GM21360 (cell line): Measurements from ENCODE around the gene PPP4R3B.

Experiments used
- ATAC-seq: cut with Tn5 transposase; IDR thresholded peaks from one replicate; pipeline ENCODE4 v1.9.1; 2021; ENCODE audit warnings: mild to moderate bottlenecking, moderate library complexity; ENCODE audit not compliant: unreplicated experiment

PPP4R3B gene

DNA sequence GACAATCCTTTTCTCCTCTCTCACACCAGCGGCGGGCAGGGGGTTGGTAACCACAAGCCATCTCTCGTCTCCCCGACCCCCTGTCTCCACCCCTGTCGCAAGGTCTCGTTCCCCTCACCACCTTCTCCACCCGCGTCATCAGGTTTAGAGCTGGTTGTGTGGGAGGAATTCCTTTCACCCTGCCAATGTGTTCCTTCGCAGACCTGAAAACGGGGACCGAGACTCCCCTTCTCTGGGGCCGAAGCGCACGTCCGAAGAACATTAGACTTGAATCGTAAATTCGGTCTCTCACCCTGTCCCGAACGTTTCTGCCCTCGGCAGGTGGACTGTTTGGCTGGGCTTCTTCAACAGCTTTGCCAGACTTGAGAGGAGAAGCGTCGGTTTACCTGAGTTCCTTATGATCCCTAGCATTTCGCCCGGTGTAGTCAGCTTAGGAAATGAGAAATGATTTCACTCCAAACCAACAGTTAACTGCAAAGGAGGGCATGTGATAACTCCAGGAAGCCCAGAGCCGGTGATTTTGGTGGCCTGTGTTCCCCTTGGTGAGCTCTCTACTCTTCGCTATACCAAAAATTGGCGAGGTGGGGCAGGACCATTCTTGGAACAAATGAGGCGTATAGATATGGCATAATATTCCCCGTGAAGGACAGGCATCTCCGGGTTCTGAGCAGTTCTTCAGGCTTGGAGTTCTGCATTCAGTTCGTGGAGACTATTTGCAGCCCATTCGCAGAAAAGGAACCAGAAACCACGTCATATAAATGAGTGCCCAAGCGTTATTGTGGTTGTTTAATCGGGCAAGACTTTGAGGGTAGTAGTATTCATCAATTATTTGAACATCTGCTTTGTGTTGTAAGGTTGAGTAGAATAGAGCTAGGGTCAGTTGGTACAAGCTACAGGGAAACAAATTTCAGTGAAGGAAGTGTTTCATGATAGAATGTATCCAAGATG is 97.2 kb downstream of the PPP4R3B start:
- peak; percentile 11 for ATAC-seq

DNA sequence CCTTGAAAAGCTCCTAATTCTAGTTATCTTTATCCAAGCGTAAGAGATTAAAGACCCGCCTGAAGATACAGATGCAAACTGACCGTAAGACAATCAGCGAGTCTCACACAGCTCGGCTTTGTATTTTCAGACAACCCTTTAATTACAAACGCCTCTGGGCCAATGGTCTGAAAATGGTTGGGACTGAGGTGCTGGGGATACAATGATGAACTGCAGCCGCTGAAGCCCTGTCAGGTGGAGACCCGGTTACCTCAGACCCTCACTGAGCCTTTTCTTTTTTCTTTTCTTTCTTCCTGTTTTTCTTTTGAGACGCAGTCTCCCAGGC is 98.6 kb downstream of the PPP4R3B start:
- ATAC-seq, result peak; percentile 1

DNA sequence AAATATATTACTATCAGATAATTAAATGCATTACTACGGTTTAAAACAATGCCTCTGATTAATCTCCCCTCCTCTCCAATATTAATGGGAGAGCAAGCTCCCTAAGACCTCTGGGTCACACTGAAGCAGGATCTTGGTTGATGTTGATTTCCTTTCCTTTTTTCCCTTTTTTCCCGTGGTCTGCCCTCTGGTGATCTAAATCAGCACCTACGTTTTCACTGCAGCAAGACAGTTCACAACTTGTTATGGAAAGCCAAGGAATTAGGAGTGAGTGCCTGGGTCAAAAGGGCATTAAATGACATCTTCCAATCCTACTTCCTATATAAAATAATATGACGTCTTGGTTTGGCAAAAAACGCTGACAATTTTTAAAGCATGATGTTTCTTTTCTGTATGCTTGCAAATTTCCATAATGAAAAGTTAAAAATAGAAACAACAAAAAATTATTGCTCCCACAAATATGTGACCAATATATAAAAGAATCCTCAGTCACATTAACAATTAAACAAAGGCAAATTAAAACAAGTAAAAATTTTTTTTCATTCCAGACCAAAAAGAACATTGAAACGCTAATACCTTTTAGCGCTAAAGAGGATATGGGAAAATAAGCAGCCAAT is 105.8 kb downstream of the PPP4R3B start:
- ATAC-seq, result no peak

DNA sequence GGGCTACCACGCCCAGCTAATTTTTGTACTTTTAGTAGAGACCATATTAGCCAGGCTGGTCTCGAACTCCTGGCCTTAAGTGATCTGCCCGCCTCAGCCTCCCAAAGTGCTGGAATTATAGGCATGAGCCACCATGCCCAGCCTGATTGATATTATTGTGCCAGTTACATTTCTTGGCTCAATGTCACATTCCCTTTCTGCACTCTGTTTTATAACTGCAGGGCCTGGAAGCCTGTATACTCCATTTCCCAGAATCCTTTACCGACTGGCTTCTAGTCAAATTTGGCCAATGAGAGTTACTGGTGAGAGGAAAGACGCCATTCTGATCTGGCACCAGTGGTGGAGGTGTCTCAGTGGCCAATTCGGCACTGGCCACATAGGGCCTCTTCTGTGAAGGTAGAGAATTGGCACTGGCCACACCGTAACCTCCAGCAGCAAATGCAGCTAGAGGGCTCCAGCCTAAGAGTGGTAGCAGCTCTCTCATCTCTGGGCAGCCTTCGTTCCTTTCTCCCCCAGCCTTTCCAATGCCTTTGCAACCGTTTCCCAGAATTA is 114.8 kb downstream of the PPP4R3B start:
- ATAC-seq, result no peak

DNA sequence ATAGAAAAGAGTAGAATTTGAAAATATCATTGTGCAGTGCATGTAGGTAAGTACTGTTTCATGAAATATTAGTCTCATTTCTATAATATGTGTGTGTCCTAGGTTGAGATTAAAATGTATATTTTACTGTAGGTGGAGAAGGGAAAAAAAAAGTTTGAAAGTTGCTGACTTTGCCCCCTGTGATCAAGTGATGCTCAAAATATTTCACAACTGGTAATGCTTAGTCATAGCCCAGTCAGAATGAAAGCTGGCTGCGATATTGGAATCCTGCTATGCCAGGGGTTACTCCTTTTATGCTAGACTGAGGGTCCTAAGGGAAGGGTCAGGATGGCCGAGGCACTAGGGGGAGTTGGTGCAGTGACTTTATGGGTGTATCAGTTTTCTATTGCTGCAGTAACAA is 117.4 kb downstream of the PPP4R3B start:
- no peak for ATAC-seq

DNA sequence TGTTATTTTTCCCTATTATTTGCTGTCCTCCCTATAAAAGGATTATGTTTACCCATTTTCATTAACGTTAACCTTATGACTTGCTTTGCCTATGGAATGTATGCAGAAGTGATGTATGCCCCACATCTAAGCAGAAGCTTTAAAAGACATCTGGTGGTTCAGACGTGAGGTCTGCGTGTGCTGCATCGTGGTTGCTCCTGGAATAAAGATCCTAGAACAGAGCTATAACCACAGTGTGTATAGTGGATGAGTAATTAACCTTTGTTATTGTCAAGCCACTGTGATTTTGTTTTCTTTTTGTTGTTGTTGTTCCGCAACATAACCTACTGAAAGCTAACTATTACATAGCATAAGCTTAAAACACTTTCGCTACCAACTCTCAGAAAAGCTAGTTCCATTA is 118.8 kb downstream of the PPP4R3B start:
- no peak for ATAC-seq
